Esophagus squamous epithelium (tissue), 5 donors: ENCODE data around the gene GPER1. TPM values are rescaled to one million over a fixed set of nuclear protein-coding genes. Genes with fewer than 3 reads are reported as not detected.

ENCODE experiments used
- DNase-seq: peaks from one replicate; lab custom pipeline; 2025; lab: John Stamatoyannopoulos, UW
- H3K27ac ChIP-seq, 4 donors: fragments of 200-600 bp; sonication (generic); one replicate each; pipeline ENCODE4 v1.5.1; 2016 to 2019; ENCODE audit warnings: mild to moderate bottlenecking in 1 of 4
- H3K27me3 ChIP-seq, 4 donors: fragments of 200-600 bp; sonication (generic); 1 replicate in 3 of 4; 2 replicates in 1 of 4; pipeline versions ENCODE4 v1.5.1 to v1.6.0; 2017 to 2021; ENCODE audit warnings: antibody characterized with exemption in 1 of 4
- H3K36me3 ChIP-seq, 3 donors: fragments of 200-600 bp; sonication (generic); one replicate each; pipeline ENCODE4 v1.5.1; 2016 to 2019
- H3K4me1 ChIP-seq, 3 donors: fragments of 200-600 bp; sonication (generic); one replicate each; pipeline ENCODE4 v1.5.1; 2017 to 2019
- H3K4me3 ChIP-seq, 4 donors: fragments of 200-600 bp; sonication (generic); 1 replicate in 3 of 4; 2 replicates in 1 of 4; pipeline ENCODE4 v1.5.1; 2016 to 2019; ENCODE audit warnings: mild to moderate bottlenecking in 2 of 4, moderate library complexity in 1 of 4
- H3K9me3 ChIP-seq, 3 donors: fragments of 200-600 bp; sonication (generic); one replicate each; pipeline ENCODE4 v1.5.1; 2016 to 2019
- CTCF ChIP-seq, 6 experiments: fragments of 450-650 bp in 4 of 6; fragments of 200-600 bp in 2 of 6; sonication (generic) in 2 of 6; IDR thresholded peaks; one replicate each; pipeline ENCODE4 v1.5.1; 2016 to 2019; ENCODE audit warnings: antibody characterized with exemption in 6 of 6, mild to moderate bottlenecking in 4 of 6, moderate library complexity in 4 of 6
- POLR2A ChIP-seq, 4 donors: fragments of 450-650 bp; IDR thresholded peaks; one replicate each; pipeline ENCODE4 v1.6.1; 2017; ENCODE audit warnings: antibody characterized with exemption in 4 of 4, mild to moderate bottlenecking in 4 of 4, moderate library complexity in 3 of 4
- WGBS, 2 donors: methylation state at CpG; one replicate each; pipeline ENCODE4 v1.1.5; 2018; 5-methylcytosine and 5-hydroxymethylcytosine counted together
- intact Hi-C: fragments of 100-400 bp; cut with DNase I; formaldehyde crosslinking; loops from one replicate; pipeline ENCODE4 v1.15.0; 2022
- total RNA-seq, 4 donors: library from RNA; depleted of rRNA; stranded (reverse); fragments of >200 nt; gene quantifications; one replicate each; pipeline ENCODE4 v1.1.0, GENCODE V29; 2016
- donor health status: DM: yes; HTN: yes; CAD: no.

GPER1 gene
- total RNA-seq, 4 donors from 2014 or later = 0.87 to 2.3 (median 1.5) TPM

GRCh38 chr7:1061180-1061579 lies 26.7 kb upstream of the GPER1 start:
- no peak for DNase-seq
- intact Hi-C loops = no loop called here
- TF ChIP-seq CTCF (IDR thresholded peaks at IDR 0.05) (no peak), POLR2A (IDR thresholded peaks at IDR 0.05) (no peak)
- 94 to 100% methylated on average over 3 to 9 of the region's 9 CpGs for WGBS, 2 donors
- Histone ChIP-seq H3K4me3 (no peak overlapping the region), H3K27me3 (no peaks in the 10 kb centered on the region), H3K9me3 (no peaks in the 10 kb centered on the region), H3K4me1 (peaks cover 57 to 97% (median 59%) of the 10 kb centered on the region in 3 donors), H3K36me3 (peaks cover 0 to 19% (median 0%) of the 10 kb centered on the region in 3 donors), H3K27ac (peak overlapping the region in 3 of 4 donors; percentile 80 to 88 (median 84))

- DNase-seq = no peak
- TF ChIP-seq POLR2A (IDR thresholded peaks at IDR 0.05) (no peak), CTCF (IDR thresholded peaks at IDR 0.05) (no peak)
- H3K9me3 ChIP-seq = no peaks in the 10 kb centered on the region
- H3K4me1 ChIP-seq = peaks cover 51 to 88% (median 55%) of the 10 kb centered on the region in 3 donors
- H3K27ac ChIP-seq = peak overlapping the region; percentile 63 to 88 (median 76)
- intact Hi-C loops = no loop called here
- H3K27me3 ChIP-seq = no peaks in the 10 kb centered on the region
- H3K36me3 ChIP-seq = peaks cover 0 to 10% (median 0%) of the 10 kb centered on the region in 3 donors
- H3K4me3 ChIP-seq = no peak overlapping the region
- WGBS, 2 donors = 31 to 62% methylated on average over 17 to 21 of the region's 33 CpGs
Observed at GRCh38 chr7:1062296-1063294, 25.3 kb upstream of the GPER1 start.

GRCh38 chr7:1063361-1063760 lies 24.6 kb upstream of the GPER1 start:
- 63 to 64% methylated on average over 2 to 11 of the region's 21 CpGs for WGBS, 2 donors
- DNase-seq = no peak

GRCh38 chr7:1064581-1064980 lies 23.3 kb upstream of the GPER1 start:
- H3K36me3 ChIP-seq = no peaks in the 10 kb centered on the region
- no peak overlapping the region for H3K27ac ChIP-seq
- WGBS, 2 donors = 84 to 93% methylated on average over 7 to 12 of the region's 13 CpGs
- peaks cover 51 to 69% (median 55%) of the 10 kb centered on the region in 3 donors for H3K4me1 ChIP-seq
- no peaks in the 10 kb centered on the region for H3K27me3 ChIP-seq
- no peaks in the 10 kb centered on the region for H3K9me3 ChIP-seq
- intact Hi-C loops = no loop called here
- no peak for DNase-seq
- no peak for TF ChIP-seq POLR2A (IDR thresholded peaks at IDR 0.05)
- TF ChIP-seq CTCF (IDR thresholded peaks at IDR 0.05) = no peak
- H3K4me3 ChIP-seq = no peak overlapping the region

More at GRCh38 chr7:1063361-1063760, 24.6 kb upstream of the GPER1 start:
- H3K9me3 ChIP-seq = no peaks in the 10 kb centered on the region
- peak overlapping the region in 3 of 4 donors; percentile 72 to 88 (median 79) for H3K27ac ChIP-seq
- TF ChIP-seq POLR2A (IDR thresholded peaks at IDR 0.05) = no peak
- no peak for TF ChIP-seq CTCF (IDR thresholded peaks at IDR 0.05)
- H3K36me3 ChIP-seq = peaks cover 0 to 3% (median 0%) of the 10 kb centered on the region in 3 donors
- no peaks in the 10 kb centered on the region for H3K27me3 ChIP-seq
- H3K4me3 ChIP-seq = no peak overlapping the region
- intact Hi-C loops = no loop called here
- H3K4me1 ChIP-seq = peaks cover 51 to 80% (median 55%) of the 10 kb centered on the region in 3 donors

- H3K27me3 ChIP-seq = no peaks in the 10 kb centered on the region
- peaks cover 49 to 64% (median 53%) of the 10 kb centered on the region in 3 donors for H3K4me1 ChIP-seq
- DNase-seq = no peak
- TF ChIP-seq CTCF (IDR thresholded peaks at IDR 0.05) (no peak), POLR2A (IDR thresholded peaks at IDR 0.05) (no peak)
- peak overlapping the region in 2 of 4 donors; percentile 66 to 75 for H3K27ac ChIP-seq
- WGBS, 2 donors = 0 to 68% methylated on average over 1 to 12 of the region's 12 CpGs
- H3K9me3 ChIP-seq = no peaks in the 10 kb centered on the region
- intact Hi-C loops = no loop called here
- H3K4me3 ChIP-seq = peak overlapping the region in 3 of 4 donors; percentile 11 to 46 (median 34)
- no peaks in the 10 kb centered on the region for H3K36me3 ChIP-seq
Observed at GRCh38 chr7:1065263-1065584, 22.7 kb upstream of the GPER1 start.
